Upper lobe of left lung (tissue), 6 donors: Measurements from ENCODE around the gene CIITA. TPM values are rescaled to one million over a fixed set of nuclear protein-coding genes. Genes with fewer than 3 reads are reported as not detected.

Source experiments
- ATAC-seq, 2 donors: fragments of 200-7000 bp; cut with Tn5 transposase; one replicate each; pipeline ENCODE4 v1.9.1; 2022; ENCODE audit warnings: mild to moderate bottlenecking in 2 of 2, moderate library complexity in 2 of 2; ENCODE audit not compliant: low FRiP score in 2 of 2
- DNase-seq, 2 donors: peaks; one replicate each; pipeline ENCODE4 v3.0.0-alpha.2; 2019 to 2020
- H3K27ac ChIP-seq, 4 donors: fragments of 200-600 bp; sonication (generic); one replicate each; pipeline ENCODE4 v1.5.1; 2016 to 2019
- H3K27me3 ChIP-seq, 4 donors: fragments of 200-600 bp; sonication (generic); one replicate each; pipeline ENCODE4 v1.5.1; 2017 to 2019
- H3K36me3 ChIP-seq, 4 donors: fragments of 200-600 bp; sonication (generic); one replicate each; pipeline ENCODE4 v1.5.1; 2016 to 2019
- H3K4me1 ChIP-seq, 4 donors: fragments of 200-600 bp; sonication (generic); one replicate each; pipeline ENCODE4 v1.5.1; 2018 to 2019
- H3K4me3 ChIP-seq, 4 donors: fragments of 200-600 bp; sonication (generic); one replicate each; pipeline ENCODE4 v1.5.1; 2017 to 2019; ENCODE audit warnings: mild to moderate bottlenecking in 2 of 4, moderate library complexity in 1 of 4
- H3K9me3 ChIP-seq, 4 donors: fragments of 200-600 bp; sonication (generic); one replicate each; pipeline ENCODE4 v1.5.1; 2018 to 2019
- EP300 ChIP-seq, 4 donors: sonication (generic); formaldehyde crosslinking; IDR thresholded peaks; one replicate each; pipeline ENCODE4 v1.5.1; 2017; ENCODE audit warnings: antibody characterized with exemption in 4 of 4, control low read depth in 2 of 4
- POLR2A ChIP-seq, 4 donors: fragments of 450-650 bp; IDR thresholded peaks; one replicate each; pipeline ENCODE4 v1.5.1; 2016 to 2017; ENCODE audit warnings: antibody characterized with exemption in 4 of 4, mild to moderate bottlenecking in 2 of 4
- POLR2AphosphoS5 ChIP-seq, 2 donors: sonication (generic); formaldehyde crosslinking; IDR thresholded peaks; one replicate each; pipeline ENCODE4 v1.5.1; 2017; ENCODE audit warnings: antibody characterized with exemption in 2 of 2
- WGBS, 2 donors: methylation state at CpG; one replicate each; pipeline ENCODE4 v1.1.5; 2017 to 2018; 5-methylcytosine and 5-hydroxymethylcytosine counted together
- total RNA-seq, 6 donors: library from RNA; depleted of rRNA in 4 of 6; stranded (reverse); fragments of >200 nt in 4 of 6; gene quantifications; one replicate each; pipeline versions ENCODE4 v1.1.0 to v1.2.1, GENCODE V29; 2016 to 2021
- TF ChIP-seq, protein P1 (sequence below), 6 experiments: fragments of 450-650 bp in 4 of 6; fragments of 200-600 bp in 2 of 6; sonication (generic) in 2 of 6; IDR thresholded peaks; one replicate each; pipeline ENCODE4 v1.5.1; 2016 to 2019; ENCODE audit warnings: antibody characterized with exemption in 6 of 6
- donor health status: DM: no; HTN: no; CAD: no; lungs with moderate emphysema.
- donor health status: DM: no; HTN: yes; CAD: no; lungs with severe emphysema.

Gene CIITA
- total RNA-seq, 6 donors from 2014 or later = 27.2 to 145 (median 83.2) TPM

DNA sequence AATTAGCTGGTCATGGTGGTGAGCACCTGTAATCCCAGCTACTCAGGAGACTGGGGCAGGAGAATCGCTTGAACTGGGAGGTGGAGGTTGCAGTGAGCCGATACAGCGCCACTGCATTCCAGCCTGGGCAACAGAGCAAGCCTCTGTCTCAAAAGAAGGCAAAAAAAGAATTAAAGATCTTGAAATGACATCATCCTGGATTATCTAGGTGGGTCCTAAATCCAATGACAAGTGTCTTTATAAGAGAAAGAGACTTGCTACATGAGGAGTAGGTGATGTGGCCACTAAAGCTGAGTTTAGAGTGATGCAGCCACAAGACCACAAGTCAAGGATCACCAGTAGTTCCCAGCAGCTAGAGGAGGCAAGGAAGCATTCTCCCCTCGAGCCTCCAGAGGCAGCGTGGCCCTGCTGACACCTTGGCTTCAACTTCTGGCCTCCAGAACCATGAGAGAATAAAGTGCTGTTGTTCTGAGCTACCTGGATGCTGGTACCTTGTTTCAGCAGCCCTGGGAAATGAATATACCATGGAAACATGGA lies 15.8 kb downstream of the CIITA start:
- Histone ChIP-seq H3K4me3 (no peak overlapping the region), H3K36me3 (peaks cover 3 to 28% (median 4%) of the 10 kb centered on the region in 4 donors), H3K27me3 (no peaks in the 10 kb centered on the region), H3K9me3 (no peaks in the 10 kb centered on the region), H3K27ac (no peak overlapping the region), H3K4me1 (peaks cover 7 to 33% (median 14%) of the 10 kb centered on the region in 4 donors)
- WGBS, 2 donors = 88 to 91% methylated on average over 5 of the region's 5 CpGs
- no peak for TF ChIP-seq EP300 (IDR thresholded peaks at IDR 0.05)
- no peak for DNase-seq
- ATAC-seq = no peak

DNA sequence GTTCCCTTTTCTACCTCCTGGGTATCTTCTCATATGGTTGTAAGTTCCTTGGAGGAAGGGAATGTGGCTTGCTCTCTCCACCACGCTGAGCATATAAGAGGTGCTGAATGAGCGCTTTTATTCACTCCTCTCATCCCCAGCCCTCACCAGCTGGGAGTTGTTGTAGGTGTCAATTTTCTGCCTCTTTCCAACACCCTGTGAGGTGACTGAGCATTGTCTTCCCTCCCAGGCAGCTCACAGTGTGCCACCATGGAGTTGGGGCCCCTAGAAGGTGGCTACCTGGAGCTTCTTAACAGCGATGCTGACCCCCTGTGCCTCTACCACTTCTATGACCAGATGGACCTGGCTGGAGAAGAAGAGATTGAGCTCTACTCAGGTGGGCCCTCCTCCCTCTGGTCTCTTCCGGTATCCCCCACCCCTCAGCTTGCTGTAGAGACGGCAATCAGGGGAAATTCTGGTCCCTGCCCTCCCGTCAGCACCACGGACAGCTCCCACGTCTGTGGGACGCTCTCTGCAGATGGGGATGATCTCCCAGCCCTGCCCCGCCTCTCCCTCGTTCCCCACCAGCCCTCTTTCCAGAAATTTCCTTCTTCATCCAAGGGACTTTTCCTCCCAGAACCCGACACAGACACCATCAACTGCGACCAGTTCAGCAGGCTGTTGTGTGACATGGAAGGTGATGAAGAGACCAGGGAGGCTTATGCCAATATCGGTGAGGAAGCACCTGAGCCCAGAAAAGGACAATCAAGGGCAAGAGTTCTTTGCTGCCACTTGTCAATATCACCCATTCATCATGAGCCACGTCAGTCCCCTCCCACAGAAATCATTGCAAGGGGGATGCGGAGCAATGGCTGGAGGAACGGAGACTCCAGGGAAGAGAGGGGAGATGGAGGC lies 18.3 kb downstream of the CIITA start:
- H3K27ac ChIP-seq = no peak overlapping the region
- H3K4me3 ChIP-seq = no peak overlapping the region
- no peaks in the 10 kb centered on the region for H3K9me3 ChIP-seq
- peaks cover 0 to 22% (median 4%) of the 10 kb centered on the region in 4 donors for H3K4me1 ChIP-seq
- H3K36me3 ChIP-seq = peaks cover 4 to 51% (median 15%) of the 10 kb centered on the region in 4 donors
- 61 to 68% methylated on average over 16 to 17 of the region's 17 CpGs for WGBS, 2 donors
- TF ChIP-seq, protein P1, sequence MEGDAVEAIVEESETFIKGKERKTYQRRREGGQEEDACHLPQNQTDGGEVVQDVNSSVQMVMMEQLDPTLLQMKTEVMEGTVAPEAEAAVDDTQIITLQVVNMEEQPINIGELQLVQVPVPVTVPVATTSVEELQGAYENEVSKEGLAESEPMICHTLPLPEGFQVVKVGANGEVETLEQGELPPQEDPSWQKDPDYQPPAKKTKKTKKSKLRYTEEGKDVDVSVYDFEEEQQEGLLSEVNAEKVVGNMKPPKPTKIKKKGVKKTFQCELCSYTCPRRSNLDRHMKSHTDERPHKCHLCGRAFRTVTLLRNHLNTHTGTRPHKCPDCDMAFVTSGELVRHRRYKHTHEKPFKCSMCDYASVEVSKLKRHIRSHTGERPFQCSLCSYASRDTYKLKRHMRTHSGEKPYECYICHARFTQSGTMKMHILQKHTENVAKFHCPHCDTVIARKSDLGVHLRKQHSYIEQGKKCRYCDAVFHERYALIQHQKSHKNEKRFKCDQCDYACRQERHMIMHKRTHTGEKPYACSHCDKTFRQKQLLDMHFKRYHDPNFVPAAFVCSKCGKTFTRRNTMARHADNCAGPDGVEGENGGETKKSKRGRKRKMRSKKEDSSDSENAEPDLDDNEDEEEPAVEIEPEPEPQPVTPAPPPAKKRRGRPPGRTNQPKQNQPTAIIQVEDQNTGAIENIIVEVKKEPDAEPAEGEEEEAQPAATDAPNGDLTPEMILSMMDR (IDR thresholded peaks at IDR 0.05) = no peak
- TF ChIP-seq EP300 (IDR thresholded peaks at IDR 0.05) (no peak), POLR2A (IDR thresholded peaks at IDR 0.05) (no peak), POLR2AphosphoS5 (IDR thresholded peaks at IDR 0.05) (no peak)
- DNase-seq (no peak), ATAC-seq (peak in 1 of 2 donors; percentile 60)
- H3K27me3 ChIP-seq = no peaks in the 10 kb centered on the region

DNA sequence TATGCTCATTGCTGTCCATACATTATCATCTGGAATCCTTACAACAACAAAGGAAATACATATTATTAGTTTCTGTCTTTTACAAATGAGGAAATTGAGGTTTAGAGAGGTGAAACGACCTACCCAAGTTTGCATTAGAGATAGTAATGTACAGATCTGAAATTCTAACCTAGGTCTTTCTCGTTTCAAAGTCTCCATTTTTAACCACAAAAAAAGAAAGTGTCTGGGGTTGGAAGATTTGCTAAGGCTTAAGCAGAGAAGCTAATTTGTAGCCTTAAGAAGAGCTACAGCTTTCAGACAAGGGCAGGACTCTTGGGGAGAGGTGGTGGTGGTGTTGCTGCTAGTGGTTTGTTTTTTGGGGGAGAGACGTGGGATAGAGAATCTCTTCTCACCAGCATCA lies 19.2 kb downstream of the CIITA start:
- Histone ChIP-seq H3K9me3 (no peaks in the 10 kb centered on the region), H3K27ac (no peak overlapping the region), H3K4me3 (no peak overlapping the region), H3K4me1 (peaks cover 0 to 13% (median 4%) of the 10 kb centered on the region in 4 donors), H3K36me3 (peaks cover 4 to 57% (median 20%) of the 10 kb centered on the region in 4 donors), H3K27me3 (no peaks in the 10 kb centered on the region)
- WGBS, 2 donors = 60 to 63% methylated on average over 3 of the region's 3 CpGs
- ATAC-seq = no peak
- TF ChIP-seq POLR2AphosphoS5 (IDR thresholded peaks at IDR 0.05) (no peak), POLR2A (IDR thresholded peaks at IDR 0.05) (no peak), EP300 (IDR thresholded peaks at IDR 0.05) (no peak)
- TF ChIP-seq, protein P1 (IDR thresholded peaks at IDR 0.05) = no peak
- no peak for DNase-seq

DNA sequence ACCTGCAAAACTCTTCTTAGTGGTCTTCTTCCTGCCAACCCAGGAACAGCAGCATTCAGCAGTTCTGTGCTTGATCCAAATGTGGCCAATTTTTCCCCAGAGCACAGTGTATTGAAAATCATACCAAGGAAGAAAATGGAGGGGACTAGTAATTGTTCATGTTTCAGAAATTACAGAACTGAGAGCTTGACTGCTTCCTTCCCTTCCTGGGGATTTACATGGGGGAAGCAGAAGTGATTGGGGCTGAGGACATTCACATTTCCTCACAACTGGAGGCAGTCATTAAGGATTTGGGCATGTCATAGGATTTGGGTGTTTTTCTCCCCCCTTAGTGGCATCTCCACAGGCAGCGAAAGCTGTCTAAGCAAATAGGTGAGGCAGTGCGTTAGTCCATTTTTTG lies 19.7 kb downstream of the CIITA start:
- WGBS, 2 donors = 92 to 98% methylated on average over 2 of the region's 2 CpGs
- H3K4me3 ChIP-seq = no peak overlapping the region
- peak overlapping the region in 1 of 4 donors; percentile 21 for H3K27ac ChIP-seq
- ATAC-seq = peak in 1 of 2 donors; percentile 65
- DNase-seq = no peak
- peaks cover 4 to 63% (median 25%) of the 10 kb centered on the region in 4 donors for H3K36me3 ChIP-seq
- no peaks in the 10 kb centered on the region for H3K9me3 ChIP-seq
- TF ChIP-seq POLR2A (IDR thresholded peaks at IDR 0.05) = no peak
- TF ChIP-seq POLR2AphosphoS5 (IDR thresholded peaks at IDR 0.05) = no peak
- TF ChIP-seq, protein P1 (IDR thresholded peaks at IDR 0.05) = no peak
- TF ChIP-seq EP300 (IDR thresholded peaks at IDR 0.05) = no peak
- no peaks in the 10 kb centered on the region for H3K27me3 ChIP-seq
- peaks cover 0 to 8% (median 1%) of the 10 kb centered on the region in 4 donors for H3K4me1 ChIP-seq

DNA sequence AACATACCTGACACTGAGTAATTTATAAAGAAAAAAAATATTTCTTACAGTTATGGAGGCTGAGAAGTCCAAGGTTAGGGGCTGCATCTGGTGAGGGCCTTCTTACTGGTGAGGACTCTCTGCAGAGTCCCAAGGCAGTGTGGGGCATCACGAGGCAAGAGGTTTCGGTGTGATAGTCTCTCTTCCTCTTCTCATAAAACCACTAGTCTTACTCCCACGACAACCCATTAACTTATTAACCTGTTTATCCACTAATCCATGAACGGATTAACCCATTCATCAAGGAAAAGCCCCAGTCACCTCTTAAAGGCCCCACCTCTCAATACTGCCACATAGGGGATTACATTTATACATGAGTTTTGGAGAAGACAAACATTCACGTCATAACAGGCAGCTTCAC lies 20.1 kb downstream of the CIITA start:
- no peak overlapping the region for H3K4me3 ChIP-seq
- ATAC-seq (peak in 1 of 2 donors; percentile 48), DNase-seq (no peak)
- no peaks in the 10 kb centered on the region for H3K9me3 ChIP-seq
- H3K36me3 ChIP-seq = peaks cover 4 to 67% (median 29%) of the 10 kb centered on the region in 4 donors
- WGBS, 2 donors = 66 to 88% methylated on average over 5 of the region's 5 CpGs
- H3K27me3 ChIP-seq = no peaks in the 10 kb centered on the region
- H3K27ac ChIP-seq = peak overlapping the region in 1 of 4 donors; percentile 21
- no peak for TF ChIP-seq EP300 (IDR thresholded peaks at IDR 0.05)
- TF ChIP-seq POLR2A (IDR thresholded peaks at IDR 0.05) = no peak
- TF ChIP-seq POLR2AphosphoS5 (IDR thresholded peaks at IDR 0.05) = no peak
- TF ChIP-seq, protein P1 (IDR thresholded peaks at IDR 0.05) = no peak
- peaks cover 0 to 4% (median 1%) of the 10 kb centered on the region in 4 donors for H3K4me1 ChIP-seq
